ENCODE measurements around the gene SARNP.
"Not testable (repeated sequence)": the region's sequence is repeated elsewhere in the genome, so short reads cannot be mapped to it uniquely, and the experiment has no call there.

The SARNP gene

DNA sequence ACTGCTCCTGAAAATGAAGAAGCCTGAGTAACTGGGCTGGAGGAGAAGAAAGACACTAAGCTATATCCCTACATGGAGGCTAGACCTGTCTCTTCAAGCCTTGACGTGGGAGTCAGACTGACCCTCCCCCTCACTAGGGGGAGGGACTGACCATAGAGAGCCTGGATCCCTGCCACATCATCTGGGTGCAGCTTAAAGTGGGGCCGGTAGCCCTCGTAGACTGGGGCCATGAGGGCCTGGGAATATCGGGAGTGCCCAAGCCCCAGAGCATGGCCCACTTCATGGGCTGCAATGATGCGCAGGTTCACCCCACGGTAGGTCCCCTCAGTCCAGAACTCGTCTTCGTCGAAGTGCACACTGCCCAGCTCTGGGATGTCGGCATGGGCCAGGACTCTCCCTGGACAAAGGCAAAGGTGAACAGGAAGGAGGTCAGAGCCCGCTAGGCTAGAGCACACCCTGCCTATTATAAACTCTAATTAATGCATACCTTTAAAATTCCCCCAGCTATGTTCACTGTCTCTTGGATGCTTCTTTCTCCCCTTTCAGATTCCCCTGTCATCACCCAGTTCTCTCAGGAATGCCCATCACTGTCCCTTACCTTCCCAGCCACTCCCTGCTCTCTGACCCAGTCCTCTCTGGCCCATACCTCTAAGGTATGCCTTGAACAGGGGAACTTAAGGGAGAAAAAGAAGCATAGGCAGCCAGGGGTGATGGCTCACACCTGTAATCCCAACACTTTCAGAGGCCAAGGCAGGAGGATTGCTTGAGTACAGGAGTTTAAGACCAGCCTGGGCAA lies 22.0 kb upstream of the SARNP start:
- DNase-seq (ENCODE audit: low read depth in 2 of 2): no peak

DNA sequence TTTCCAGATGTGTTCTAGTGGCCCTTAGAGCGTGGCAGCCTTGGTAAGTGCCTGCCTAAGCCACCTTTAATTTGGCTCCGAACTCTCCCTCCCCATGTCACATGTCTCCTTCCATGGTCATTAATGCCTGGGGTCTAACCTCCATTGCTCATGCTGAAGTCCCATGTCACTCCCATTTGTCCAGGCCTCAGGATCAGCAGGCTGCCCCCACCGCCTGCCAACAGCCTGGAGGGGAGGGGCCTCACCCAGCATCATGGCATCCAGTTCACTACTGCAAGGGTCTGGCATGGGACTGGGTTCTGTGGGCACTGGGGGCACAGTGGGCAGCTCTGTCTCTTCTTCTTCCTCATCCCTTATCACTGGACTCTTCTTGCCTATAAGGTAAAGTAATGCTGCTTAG lies 20.8 kb upstream of the SARNP start:
- DNase-seq (ENCODE audit: low read depth in 2 of 2): no peak

DNA sequence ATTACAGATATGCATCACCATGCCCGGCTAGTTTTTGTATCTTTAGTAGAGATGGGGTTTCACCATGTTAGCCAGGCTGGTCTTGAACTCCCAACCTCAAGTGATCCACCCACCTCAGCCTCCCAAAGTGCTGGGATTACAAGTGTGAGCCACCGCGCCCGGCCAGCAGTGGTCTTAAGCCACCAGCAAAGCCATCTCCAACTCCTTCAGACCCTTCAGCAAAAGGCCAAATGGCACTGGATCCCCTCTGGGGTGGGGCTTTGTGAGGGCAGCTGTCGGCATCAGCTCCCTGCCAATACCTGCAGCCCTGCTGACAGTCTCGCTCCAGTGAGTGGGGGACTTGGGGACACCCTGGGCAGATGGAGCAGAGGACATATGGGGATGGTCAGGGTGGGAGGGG lies 16.9 kb upstream of the SARNP start:
- DNase-seq (ENCODE audit: low read depth in 2 of 2): not testable (repeated sequence)

DNA sequence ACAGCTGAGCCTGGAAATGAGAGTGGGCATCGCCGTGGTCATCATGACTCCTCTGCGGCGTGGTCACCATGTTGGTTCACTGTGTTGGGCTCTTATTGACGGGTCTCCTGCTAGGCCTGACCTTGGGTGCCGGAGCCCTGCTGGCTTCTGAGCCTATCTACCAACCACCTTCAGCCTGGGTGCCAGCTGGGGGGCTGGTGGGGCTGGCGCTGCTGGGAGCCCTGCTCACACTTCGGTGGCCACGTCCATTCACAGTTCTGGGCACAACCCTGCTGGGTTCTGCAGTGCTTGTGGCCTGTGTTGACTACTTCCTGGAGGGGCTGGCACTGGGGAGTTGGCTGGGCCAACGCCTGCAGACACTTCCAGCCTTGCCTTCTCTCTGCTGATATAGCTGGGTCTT lies 15.5 kb upstream of the SARNP start:
- no peak for DNase-seq (ENCODE audit: low read depth in 2 of 2)

DNA sequence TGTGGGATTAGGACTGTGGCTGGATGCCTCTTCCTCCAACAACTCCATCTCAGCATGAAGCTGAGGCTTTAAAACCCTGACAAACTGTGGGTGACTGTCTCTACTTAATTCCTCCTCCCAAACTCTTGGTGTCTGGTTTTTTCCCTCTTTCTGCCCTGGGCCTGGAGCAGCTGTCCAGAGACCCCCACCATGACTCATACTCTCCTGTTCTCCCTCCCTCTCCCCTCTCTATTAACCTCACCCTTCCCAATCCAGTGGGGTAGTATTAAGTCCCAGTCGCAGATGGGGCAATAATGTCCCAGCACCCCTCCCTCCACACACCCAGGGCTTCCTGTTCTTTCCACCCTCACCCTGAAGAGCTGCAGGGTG lies 13.9 kb upstream of the SARNP start:
- DNase-seq (ENCODE audit: low read depth in 2 of 2): no peak

DNA sequence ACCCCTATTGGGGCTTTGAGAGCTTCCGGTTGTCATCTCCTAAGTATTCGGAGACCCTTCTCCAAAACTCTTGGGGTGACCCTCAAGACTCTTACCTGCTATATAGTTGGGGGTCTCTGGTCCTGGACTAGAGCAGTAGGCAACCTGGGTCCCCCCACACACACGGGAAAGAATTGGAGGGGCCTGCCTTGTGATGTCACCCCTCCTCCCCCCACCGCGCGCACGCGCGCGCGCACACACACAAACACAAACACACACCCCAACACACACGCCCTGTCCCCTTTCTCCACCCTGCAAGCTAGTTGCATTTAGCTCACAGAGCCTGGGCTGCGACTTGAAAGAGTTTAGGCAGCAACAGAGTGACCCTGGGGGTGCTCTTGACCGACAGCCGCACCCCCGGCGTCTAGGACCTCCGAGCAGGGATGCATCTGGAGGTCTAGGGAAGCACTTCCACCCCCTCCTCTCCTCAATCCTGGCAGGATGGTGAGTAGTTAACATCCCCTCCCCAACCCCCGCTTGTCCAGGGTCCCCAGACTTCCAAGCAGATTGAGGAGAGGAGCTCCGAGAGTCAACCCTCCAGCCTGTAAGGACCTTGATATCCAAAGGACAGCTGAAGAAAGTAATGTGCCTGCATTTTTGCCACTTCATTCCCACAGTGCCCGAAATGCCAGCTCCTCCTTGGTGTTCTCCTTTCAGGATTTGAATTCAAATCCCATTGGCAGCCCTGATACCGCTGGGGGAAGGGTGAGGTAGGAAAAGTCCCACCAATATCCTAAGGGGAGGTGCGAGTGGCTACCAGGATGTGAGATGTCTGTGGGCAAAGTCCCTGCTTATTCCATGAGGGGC lies 13.3 kb upstream of the SARNP start:
- DNase-seq (ENCODE audit: low read depth in 2 of 2): peak; percentile 25 to 39

DNA sequence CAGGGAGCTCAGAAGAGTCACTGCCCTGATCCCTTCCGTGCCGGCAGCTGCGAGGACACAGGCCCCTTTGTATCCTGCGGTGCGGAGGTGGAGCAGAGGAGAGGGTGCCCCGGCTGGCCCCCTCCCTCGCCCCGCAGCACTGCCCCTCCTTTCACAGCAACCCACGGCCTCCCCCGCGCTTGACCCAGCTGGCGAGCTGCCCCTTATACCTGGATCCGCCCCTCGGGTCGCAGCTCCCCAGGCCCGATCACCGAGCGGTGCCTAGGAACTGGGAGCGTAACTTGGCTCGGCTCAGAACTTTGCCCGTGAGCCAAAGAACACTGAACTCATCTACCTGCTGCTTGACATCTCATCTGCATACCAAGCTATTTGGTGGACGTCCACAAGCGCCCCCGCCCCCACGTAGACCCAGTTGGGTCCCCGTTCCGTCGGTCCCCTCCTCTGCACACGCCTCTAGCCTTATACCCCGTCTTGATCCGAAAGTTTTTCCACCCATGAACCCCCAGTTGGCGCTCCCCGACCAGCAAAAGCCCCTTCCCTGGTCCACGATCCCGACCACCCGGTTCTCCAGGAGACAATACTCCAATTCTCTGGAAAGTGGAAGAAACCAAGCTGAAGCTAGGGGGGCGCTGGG lies 12.6 kb upstream of the SARNP start:
- no peak for DNase-seq (ENCODE audit: low read depth in 2 of 2)

DNA sequence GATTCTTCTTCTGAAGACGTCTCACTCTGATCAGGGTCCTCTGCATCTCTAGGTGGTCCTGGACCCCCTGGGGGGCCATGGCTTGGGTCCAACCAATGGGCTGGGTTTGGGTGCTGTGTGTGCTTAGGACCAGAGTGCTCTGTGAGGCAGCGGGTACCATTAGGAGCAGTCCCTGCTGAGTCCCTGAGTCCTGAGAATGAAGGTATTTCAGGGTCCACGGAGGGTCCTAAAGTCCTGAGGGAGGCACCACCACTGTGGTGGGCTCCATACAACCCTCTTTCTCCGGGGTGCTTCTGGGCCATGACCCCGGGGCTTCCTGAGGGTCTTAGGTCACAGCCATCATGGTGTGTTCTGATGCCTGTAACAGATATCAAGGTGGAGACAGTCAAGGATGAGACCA lies 10.8 kb upstream of the SARNP start:
- DNase-seq (ENCODE audit: low read depth in 2 of 2): no peak

DNA sequence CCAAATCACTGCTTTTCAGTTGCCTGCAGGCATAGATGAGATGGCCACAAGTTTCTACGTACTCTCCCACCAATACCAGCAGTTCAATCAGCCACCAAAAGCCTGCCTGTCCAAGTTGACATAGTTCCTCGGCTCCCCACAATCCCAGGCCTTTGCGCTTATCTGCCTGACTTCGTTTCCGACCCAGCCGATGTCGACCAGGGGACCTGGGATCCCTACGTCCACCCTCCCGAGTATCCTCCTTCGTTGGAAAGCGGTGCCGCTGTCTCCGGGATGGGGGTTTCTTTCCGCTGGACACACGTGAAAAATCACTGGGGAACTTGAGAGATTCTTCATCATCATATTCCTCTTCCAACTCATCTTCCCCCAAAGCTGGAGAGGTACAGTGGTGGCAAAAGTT lies 10.3 kb upstream of the SARNP start:
- DNase-seq (ENCODE audit: low read depth in 2 of 2): no peak

DNA sequence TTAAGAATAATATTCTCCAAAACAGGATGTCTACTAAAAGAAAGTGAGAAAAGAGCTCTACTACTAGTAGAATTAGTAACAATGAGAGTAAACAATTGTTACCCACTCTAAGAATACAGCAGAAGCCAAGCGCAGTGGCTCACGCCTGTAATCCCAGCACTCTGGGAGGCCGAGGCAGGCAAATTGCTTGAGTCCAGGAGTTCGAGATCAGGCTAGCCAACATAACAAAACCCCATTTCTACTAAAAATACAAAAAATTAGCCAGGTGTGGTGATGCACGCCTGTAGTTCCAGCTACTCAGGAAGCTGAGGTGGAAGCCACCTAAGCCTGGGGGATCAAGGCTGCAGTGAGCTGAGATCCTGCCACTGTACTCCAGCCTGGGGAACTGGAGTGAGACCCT lies 7.2 kb upstream of the SARNP start:
- DNase-seq (ENCODE audit: low read depth in 2 of 2): no peak

DNA sequence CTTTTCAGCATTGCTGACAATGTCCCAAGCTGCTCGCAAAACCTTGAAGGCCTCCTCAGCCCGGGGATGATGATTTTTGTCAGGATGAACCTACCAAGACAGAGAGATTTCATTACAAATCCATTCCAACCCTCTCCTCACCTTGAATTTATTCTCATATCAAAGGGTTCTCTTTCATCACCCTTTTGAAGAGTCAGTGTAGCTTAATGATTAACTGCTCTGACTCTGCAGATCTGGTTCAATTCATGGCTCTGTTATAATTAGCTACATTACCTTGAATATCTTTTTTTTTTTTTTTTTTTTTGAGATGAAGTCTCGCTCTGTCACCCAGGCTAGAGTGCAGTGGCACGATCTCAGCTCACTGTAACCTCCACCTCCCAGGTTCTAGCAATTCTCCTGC lies 5.9 kb upstream of the SARNP start:
- no peak for DNase-seq (ENCODE audit: low read depth in 2 of 2)

DNA sequence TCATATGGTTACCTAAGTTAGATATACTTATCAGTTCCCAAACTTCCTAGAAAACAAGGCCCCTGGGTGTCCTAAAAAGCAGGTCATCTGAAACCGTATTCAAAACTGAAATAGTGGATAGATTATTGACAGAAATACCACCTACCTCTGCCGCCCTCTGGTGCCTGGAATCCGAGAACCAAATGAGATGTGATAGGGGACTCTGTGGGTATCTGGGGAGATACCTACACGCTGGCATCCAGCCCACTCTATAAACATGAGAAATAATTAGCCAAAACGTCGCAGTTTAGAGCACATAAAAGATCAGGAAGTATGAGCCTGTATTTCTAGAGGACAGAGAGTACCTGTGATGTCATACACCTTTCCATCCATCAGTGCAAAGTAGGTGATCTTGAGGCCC lies 4.7 kb upstream of the SARNP start:
- no peak for DNase-seq (ENCODE audit: low read depth in 2 of 2)

DNA sequence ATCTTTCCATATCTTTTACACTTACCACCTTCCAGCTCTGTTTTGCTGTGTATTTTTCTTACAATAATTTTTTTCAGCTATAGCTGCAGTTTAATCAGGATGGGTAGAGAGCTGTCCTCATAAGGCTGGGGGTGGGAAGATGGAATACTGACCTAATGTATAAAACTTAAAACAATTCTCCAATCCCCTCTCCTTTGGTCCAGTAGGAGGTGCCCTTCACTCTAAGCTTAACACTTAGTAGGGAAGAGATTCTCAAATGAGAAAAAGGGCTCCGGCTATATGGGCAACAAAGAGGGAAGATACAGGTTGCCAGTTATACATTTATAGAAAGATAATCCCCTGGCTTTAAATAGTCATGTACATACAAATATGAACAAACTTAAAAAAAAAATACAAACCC lies 3.2 kb upstream of the SARNP start:
- no peak for DNase-seq (ENCODE audit: low read depth in 2 of 2)

DNA sequence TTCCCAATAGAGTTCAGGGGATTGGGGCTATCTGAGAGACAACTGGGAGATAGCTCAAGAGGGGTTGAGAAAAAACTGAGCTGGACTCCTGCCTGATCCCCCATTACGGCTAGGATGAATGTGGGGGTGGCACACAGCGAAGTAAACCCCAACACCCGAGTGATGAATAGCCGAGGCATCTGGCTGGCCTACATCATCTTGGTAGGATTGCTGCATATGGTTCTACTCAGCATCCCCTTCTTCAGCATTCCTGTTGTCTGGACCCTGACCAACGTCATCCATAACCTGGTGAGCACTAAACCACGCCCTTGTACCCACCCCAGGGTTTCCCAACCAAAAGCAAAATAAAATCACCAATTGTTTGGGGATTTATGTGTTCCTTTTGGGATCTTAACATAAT lies 1.4 kb upstream of the SARNP start:
- no peak for DNase-seq (ENCODE audit: low read depth in 2 of 2)

DNA sequence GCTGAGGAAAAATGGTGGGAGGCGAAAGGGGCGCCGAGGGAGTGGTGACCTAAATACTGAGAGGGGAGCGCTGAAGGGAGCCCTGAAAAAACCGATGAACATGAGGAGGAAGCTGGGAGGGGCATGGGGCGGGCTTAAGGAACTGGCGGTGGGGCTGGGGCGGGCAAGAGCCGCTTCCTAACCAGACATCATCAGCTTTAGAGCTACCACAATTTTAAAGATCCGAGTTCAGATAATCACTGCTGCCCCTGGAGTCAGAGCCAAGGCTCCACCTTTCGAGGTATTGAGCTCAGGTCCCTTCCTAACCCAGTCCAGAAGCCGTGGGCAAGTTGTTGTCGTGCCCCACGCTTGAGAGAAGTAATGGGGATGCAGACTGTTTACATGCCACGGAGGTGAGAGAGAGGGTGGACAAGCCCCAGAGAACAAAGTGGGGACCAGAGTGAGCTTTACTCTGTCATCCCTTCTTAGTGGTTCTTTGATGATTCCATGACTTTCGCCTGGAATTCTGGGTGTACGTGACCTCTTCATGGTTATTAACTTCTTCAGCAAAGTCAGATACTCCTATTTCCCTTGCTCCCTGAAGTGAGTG lies 710 bp upstream of the SARNP start:
- DNase-seq (ENCODE audit: low read depth in 2 of 2): no peak

DNA sequence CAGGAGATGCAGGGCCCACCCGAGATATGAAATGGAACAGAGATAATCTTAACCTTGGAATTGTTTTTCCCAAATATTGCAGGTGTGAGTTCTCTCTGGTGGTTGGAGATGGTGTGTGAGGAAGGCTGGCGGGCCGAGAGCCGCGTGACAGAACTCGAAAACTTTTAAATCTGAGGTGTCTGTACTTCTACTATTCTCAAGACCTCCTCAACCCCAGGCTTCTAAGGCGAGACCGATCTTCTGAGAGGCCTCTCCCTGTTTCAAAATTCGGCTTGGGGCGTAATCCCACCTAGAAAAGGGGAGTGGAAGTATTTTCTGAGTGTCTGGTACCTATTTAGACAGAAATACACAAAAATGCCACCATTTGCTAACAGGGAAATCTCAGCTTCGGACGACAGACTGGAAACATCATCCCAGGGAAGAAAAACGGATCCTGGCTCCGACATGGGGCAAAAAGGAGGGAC lies 611 bp downstream of the SARNP start:
- no peak for DNase-seq (ENCODE audit: low read depth in 2 of 2)

DNA sequence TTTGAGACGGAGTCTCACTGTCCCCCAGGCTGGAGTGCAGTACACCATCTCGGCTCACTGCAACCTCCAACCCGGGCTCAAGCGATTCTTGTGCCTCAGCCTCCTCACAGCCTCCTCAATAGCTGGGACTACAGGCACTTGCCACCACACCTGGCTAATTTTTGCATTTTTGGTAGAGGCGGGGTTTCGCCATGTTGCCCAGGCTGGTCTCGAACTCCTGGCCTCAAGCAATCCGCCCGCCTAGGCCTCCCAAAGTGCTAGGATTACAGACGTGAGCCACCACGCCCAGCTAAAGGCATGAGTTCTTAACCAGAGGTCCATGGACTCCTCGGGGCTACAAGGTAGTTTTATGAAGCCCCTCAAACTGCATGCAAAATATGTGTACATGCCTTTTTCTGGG lies 2.1 kb downstream of the SARNP start:
- DNase-seq (ENCODE audit: low read depth in 2 of 2): no peak

DNA sequence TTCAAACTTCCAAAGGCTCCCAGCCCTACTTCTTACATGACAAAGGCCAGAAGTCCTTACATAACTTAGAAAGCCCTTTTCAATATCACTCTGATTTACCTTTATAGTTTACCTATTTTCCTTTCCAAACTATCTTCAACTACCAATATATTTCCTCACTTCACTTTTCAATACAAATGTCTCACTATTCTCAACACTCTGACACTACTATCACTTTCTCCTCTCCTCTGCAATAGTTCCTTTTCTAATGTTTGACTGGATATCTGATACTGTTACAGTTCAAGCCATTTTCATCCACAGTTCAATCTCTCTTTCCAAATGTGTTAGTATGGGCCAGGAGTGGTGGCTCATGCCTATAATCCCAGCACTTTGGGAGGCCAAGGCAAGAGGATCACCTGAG lies 3.3 kb downstream of the SARNP start:
- DNase-seq (ENCODE audit: low read depth in 2 of 2): no peak

DNA sequence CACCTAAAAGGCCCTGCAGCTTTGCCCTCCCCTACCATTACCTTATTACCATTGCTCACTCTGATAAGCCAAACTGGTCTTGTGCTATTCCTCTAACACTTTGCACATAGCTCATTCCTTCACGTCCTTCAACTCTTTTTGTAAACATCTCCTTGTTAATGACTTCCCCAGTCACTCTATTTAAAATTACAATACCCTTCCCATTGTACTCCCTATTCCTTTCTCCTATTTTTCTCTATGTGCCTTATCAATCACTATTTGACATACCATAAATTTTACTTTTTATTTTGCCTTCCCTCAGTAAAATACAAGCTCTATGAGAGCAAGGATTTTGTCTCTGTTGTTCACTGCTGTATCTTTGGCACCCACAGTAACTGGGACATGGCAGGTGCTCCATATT lies 5.4 kb downstream of the SARNP start:
- DNase-seq (ENCODE audit: low read depth in 2 of 2): no peak

DNA sequence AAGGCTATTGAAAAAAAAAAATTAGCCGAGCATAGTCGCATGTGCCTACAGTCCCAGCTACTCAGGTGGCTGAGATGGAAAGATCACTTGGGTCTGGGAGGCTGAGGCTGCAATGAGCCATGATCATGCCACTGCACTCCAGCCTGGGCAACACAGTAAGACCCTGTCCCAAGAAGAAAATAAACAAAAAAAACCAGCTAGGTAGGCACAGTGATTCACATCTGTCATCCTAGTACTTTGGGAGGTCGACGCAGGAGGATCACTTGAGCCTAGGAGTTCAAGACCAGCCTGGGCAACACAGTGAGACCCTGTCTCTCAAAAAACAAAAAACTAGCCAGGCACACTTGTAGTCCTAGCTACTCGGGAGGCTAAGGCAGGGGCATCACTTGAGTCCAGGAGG lies 8.2 kb downstream of the SARNP start:
- DNase-seq (ENCODE audit: low read depth in 2 of 2): no peak

DNA sequence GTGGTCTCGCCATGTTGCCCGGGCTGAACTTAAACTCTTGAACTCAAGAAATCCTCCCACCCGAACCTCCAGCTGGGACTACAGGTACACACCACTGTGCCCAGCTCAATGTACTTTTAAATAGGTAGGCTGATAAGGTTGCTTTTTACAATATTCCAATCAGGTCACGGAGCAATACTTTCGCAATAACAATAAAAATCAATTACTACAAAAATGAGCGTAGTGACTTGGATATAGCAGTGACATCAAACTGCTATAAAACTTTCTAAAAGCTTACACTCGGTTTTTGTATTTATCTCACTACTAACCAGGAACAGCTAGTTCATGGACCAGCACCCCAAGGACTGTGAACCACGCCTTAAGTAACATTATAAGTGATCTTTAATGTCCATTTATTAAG lies 10.5 kb downstream of the SARNP start:
- no peak for DNase-seq (ENCODE audit: low read depth in 2 of 2)

DNA sequence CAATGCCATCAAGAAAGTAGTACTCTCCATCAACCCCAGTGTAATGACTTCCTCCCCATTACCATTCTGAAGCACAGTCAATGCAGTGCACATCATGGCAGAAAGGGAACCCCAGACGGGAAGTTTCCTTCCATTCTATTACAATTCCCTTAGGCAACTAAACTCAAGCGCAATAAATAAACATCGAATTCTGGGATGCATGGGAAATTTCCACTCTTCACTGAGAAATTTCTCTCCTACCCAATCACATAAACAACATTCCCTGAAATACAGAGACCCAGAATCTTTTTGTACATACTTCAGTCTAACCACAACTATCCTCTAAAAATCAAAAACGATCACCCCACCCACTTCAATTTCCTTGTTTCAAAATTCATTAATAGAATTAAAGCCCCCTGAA lies 20.0 kb downstream of the SARNP start:
- DNase-seq (ENCODE audit: low read depth in 2 of 2): no peak

Data from stimulated activated CD8-positive, alpha-beta memory T cell treated with anti-CD3 and anti-CD28 coated beads, Interleukin-7, amount 100 ng/mL, for 1 hour (primary cell).